Ovary (tissue), 3 donors: ENCODE measurements around the gene XPO1.

Experiments used
- CTCF ChIP-seq, 3 donors: fragments of 450-650 bp in 2 of 3; fragments of 200-600 bp in 1 of 3; IDR thresholded peaks; one replicate each; pipeline versions ENCODE4 v1.5.1 to v1.8.0; 2016 to 2022; ENCODE audit warnings: antibody characterized with exemption in 3 of 3, mild to moderate bottlenecking in 1 of 3
- EP300 ChIP-seq: sonication (generic); formaldehyde crosslinking; IDR thresholded peaks from one replicate; pipeline ENCODE4 v1.6.1; 2017; ENCODE audit warnings: antibody characterized with exemption
- POLR2A ChIP-seq: fragments of 450-650 bp; IDR thresholded peaks from one replicate; pipeline ENCODE4 v1.6.1; 2017; ENCODE audit warnings: antibody characterized with exemption, mild to moderate bottlenecking, moderate library complexity
- donor health status: DM: no; HTN: no; CAD: no.

DNA sequence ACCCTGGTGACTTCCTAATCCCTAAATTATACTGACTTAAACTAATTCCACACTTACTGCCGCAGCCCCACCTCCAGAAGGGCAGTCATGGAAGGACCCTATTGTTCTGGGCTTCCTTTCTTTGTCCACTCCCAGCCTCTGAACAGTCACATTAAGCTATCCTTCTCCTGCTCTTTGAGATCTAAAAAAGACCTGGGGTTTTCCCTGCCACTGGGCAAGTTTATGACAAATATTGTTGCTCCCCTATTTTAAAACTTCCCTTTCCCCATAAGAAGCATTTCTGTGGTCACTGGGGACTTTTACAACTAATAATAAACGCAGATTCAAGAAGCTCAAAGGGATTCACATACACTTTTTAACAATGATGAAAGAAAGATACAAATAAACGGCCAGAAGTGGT, 47.2 kb upstream of the XPO1 start:
- TF ChIP-seq CTCF (IDR thresholded peaks at IDR 0.05) (no peak), POLR2A (no peak), EP300 (no peak)
